Stimulated activated CD4-positive, alpha-beta T cell treated with anti-CD3 and anti-CD28 coated beads, Interleukin-2, amount 100 ng/mL, for 24 hours (primary cell): ENCODE results near the gene RASSF7.
"Not testable (repeated sequence)": the region's sequence is repeated elsewhere in the genome, so short reads cannot be mapped to it uniquely, and the experiment has no call there.

Experiments
- DNase-seq, 2 donors: peaks; one replicate each; pipeline ENCODE4 v3.0.0-alpha.2; 2020

The RASSF7 gene, protein sequence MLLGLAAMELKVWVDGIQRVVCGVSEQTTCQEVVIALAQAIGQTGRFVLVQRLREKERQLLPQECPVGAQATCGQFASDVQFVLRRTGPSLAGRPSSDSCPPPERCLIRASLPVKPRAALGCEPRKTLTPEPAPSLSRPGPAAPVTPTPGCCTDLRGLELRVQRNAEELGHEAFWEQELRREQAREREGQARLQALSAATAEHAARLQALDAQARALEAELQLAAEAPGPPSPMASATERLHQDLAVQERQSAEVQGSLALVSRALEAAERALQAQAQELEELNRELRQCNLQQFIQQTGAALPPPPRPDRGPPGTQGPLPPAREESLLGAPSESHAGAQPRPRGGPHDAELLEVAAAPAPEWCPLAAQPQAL

DNA sequence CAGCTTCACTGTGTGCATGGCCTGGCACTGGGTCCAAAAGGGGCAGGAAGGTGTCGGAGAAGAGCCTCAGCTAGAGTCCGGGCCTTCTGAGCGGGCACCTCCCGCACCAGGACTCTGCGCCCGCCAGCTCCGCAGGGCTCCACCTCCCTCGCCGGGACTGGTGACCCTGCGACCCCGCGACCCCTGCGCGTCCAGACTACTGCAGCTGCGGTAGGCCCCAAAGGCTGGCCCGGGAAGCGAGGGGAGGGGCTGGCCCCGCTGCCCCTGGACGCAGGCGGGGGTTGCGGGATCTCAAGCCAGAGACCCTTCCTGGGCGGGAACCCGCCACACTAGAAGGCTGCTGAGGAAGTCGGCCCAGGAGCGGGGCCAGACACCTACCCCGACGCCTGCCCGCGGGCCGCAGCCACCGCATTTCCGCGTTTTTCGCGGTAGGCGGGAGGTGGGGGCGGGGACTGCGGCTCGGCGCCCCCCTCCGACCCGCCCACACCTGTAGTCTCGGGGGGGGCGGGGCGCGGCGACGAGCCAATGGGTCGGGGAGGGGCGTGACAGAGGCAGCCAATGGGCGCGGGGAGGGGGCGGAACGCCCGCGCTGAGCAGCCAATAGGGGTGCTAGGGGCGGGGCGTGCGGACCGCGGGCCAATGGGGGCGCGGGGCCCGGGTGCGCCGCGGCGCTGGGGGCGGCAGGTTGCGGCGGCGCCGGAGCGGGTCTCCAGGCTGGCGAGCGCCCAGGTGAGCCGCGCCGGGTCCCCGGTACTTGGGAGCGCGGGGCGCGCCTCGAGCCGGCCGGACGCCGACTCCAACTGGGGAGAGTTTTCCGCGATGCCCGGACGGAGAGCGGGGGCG lies at the start of gene RASSF7, which contains the start of gene LMNTD2:
Gene RASSF7, plus strand, starts transcription at position 666 of the 843 bp plus-strand sequence. CDS start 799 bp downstream, outside the sequence.
Gene LMNTD2, minus strand, starts transcription at position 434 of the 843 bp plus-strand sequence. Its CDS starts 22 bp downstream, at position 412.
- peak; percentile 96 to 98 for DNase-seq

DNA sequence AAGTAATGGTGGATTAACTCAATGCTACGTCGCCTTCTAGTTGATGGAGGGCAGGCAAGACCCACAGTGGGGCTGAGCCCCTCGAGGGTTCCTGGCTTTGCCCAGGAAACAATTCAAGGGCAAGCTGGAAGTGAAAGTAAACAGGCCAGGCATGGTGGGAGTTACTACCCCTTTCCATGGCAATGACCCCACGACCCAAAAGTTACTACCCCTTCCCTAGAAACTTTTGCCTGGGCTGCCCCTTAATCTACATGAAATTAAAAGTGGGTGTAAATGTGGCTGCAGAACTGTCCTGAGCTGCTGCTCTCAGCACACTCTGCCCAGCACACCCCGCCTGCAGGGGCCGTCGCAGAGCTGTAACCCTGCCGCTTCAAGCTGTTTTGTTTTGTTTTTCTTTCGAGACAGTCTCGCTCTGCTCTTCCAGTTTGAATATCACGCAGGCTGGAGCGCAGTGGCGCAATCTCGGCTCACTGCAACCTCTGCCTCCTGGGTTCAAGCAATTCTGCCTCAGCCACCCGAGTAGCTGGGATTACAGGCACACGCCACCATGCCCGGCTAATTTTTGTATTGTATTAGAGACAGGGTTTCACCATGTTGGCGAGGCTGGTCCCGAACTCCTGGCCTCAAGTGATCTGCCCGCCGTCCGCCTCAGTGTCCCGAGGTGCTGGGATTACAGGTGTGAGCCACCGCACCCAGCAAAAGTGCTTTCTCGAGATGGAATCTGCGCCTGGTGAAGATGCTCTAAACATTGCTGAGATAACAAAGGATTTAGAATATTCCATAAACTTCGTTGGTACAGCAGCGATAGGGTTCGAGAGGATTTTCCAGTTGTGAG lies 47.8 kb upstream of the RASSF7 start:
- no peak for DNase-seq

DNA sequence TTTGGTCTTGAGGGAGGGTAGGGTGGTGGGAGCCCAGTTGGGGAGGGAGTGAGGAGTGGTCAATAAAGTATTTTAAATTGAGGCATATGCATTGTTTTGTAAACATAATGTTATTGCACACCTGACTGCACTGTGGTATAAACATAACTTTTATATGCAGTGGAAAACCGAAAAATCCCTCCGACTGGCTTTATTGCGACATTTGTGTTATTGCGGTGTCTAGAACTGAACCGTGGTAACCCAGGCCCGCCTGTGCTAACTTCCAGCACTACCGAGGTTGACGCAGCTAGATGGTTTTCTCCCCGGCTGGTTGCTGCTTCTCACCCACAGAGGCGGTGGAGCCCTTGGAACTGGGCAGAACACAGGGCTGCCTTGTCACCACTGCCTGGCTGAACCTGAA lies 46.2 kb upstream of the RASSF7 start:
- DNase-seq: no peak

DNA sequence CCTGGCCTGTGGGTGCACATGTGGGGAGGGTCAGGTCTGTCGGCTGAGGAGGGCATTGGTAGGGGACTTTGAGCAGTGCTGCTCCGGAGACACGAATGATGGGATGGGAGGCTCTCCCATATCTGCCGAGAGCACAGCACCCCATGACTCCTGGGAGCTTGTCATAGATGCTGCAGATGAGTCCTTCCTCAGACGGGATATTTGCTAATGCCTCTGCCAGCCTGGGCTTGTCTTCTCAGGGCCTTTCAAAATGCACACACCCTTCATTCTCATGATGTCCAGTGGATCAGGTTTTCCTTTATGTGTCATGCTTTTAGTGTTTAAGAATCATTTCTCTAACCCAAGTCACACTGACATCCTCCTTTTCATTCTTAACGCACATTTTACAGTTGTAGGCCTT lies 45.6 kb upstream of the RASSF7 start:
- no peak for DNase-seq

DNA sequence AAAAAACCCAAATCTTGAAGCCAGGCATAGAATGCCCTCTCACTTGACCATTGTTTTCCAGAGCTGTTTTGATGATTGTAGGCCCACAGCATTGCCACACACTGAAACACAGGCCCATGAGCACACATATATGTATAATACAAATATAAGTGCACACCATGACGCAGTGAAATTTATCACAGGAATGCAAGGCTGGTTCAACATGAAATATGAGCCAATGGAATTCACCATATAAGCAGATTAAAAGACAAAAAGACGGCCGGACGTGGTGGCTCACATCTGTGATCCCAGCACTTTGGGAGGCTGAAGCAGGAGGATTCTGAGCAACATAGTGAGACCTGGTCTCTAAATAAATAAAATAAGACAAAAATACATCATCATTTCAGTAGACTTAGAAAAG lies 44.4 kb upstream of the RASSF7 start:
- no peak for DNase-seq

DNA sequence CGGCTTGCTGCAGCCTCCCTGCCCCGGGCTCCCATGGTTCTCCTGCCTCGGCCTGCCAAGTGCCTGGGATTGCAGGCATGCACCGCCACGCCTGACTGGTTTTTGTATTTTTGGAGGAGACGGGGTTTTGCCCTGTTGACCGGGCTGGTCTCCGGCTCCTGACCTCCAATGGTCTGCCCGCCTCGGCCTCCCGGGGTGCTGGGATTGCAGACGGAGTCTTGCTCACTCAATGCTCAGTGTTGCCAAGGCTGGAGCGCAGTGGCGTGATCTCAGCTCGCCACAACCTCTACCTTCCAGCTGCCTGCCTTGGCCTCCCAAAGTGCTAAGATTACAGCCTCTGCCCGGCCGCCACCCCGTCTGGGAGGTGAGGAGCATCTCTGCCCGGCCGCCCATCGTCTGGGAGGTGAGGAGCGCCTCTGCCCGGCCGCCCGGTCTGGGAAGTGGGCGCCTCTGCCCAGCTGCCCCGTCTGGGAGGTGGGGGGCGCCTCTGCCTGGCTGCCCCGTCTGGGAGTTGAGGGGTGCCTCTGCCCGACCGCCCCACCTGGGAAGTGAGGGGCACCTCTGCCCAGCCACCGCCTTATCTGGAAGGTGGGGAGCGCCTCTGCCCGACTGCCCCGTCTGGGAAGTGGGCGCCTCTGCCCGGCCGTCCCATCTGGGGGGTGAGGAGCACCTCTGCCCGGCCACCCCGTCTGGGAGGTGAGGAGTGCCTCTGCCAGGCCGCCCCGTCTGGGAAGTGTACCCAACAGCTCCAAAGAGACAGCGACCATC lies 43.7 kb upstream of the RASSF7 start:
- not testable (repeated sequence) for DNase-seq

DNA sequence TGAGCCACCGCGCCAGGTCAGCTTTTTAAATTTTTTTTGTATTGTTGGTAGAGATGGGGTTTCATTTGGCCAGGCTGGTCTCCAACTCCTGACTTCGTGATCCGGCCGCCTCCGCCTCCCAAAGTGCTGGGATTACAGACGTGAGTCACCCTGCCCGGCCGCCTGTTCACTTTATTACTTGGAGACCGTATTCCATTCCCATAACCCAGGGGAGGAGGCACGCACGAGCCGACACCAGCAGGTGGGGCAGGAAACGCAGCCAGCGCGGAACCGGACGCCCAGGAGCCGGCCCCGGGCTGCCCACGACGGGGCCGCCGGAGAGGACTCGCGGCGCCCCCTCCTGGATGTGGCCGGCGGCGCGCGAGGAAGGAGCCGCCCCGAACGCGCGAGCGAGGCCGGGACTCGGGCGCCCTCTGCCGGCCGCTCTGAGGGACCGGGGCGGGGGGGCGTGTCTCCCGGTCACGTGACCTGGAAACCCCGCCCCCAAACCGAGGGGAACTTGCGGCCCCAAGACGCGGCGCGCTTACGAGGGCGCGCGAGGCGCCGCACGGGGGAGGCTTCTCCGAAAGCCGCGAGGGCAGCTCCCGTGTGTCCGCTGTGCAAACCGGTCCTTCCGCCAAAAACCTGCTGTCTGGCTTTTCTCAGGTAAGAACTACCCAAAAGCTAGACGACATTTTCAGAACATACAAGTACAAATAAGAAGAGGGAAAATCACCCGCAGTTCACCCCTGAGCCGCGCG lies 42.1 kb upstream of the RASSF7 start:
- peak; percentile 87 to 88 for DNase-seq

DNA sequence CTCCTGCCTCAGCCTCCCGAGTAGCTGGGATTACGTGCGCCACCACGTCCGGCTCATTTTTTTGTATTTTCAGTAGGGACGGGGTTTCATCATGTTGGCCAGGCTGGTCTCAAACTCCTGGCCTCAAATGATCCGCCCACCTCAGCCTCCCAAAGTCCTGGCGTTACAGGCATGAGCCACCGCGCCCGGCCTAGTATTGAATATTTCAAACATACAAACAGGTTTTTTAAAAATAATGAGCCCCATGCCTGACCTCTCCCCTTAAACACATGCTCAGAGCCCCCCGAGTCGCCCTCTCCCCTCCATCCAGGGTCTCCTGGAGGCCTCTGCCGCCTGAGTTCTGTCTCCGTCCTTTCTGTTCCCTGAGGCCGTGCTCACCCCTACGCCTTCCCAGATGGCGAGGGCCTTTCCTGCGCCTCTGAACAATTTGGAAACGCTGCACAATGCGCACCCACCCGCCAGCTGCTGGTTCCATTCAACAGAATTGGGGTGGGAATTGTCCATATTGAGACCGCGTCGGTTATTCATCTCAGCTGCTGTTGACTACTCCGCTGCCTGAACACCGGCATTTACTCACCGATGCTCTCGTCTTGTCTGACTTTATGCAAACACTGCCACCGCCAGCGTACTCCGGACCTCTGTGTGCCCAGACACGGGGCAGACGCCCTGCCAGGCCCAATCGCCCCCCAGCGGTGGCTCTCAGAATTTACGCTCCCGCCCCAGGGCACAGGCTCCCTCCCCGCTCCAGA lies 40.2 kb upstream of the RASSF7 start:
- DNase-seq: no peak

DNA sequence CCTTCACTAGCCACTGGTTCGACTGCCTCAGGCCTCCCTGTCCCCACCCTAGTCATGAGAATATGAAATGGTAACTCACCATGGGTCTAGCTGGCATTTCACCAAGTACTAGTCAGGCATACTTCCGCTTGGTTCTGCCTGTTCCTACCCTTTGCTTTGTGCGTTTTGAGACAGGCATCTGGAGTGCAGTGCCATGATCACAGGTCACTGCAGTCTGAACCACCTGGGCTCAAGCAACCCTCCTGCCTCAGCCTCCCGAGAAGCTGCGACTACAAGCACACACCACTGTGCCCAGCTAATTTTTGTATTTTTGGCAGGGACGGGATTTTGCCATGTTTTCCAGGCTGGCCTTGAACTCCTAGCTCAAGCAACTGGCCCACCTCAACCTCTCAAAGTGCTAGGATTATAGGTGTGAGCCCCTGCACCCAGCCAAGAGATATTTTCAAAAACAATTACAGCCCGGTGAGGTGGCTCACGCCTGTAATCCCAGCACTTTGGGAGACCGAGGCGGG lies 39.5 kb upstream of the RASSF7 start:
- DNase-seq: no peak

DNA sequence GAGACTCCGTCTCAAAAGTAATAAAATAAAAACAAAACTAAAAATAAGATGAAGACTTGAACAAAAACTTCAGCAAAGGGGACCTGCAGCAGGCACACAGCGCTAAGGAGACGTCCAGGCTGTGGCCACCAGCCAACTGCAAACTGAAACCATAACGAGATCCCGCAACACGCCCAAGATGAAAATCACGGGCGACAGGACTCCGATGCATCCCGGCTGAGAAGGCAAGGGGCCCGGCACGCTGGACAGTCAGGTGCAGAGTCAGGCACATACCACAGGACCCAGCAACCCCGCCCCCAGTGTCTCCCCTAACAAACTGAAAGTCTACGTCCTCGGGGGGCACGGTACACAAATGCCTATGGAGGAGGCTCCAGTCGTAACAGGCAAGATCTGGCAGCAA lies 34.6 kb upstream of the RASSF7 start:
- no peak for DNase-seq

DNA sequence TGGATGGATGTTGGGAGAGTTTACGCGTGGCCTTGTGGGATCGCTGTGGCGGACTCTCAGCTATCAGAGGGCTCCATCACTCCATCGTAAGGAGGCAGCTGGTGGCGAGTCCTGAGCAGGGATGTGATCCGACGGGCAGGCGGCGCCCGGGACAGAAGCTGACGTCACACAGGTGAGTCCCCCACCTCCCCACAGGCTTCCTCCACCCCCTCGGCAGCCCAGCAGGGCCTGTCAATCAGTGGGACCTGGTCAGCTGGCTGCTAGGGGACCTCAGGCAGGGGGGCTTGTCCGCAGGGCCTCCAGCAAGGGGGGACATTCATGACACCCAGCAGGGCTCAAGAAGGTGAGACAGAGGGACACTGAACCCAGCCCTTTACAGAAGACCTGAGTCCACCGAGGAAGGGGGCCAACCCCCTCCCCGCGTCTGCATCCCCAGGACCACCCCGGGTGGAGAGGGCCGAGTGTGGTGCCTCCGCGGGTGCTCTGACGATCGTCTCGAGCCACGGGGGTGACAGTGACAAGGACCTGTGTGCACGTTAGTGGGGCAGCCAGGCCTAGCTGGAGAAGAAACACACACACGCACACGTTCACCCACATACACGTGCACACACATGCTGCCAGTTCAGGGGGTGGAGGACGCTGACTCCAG lies 32.5 kb upstream of the RASSF7 start:
- DNase-seq: no peak

DNA sequence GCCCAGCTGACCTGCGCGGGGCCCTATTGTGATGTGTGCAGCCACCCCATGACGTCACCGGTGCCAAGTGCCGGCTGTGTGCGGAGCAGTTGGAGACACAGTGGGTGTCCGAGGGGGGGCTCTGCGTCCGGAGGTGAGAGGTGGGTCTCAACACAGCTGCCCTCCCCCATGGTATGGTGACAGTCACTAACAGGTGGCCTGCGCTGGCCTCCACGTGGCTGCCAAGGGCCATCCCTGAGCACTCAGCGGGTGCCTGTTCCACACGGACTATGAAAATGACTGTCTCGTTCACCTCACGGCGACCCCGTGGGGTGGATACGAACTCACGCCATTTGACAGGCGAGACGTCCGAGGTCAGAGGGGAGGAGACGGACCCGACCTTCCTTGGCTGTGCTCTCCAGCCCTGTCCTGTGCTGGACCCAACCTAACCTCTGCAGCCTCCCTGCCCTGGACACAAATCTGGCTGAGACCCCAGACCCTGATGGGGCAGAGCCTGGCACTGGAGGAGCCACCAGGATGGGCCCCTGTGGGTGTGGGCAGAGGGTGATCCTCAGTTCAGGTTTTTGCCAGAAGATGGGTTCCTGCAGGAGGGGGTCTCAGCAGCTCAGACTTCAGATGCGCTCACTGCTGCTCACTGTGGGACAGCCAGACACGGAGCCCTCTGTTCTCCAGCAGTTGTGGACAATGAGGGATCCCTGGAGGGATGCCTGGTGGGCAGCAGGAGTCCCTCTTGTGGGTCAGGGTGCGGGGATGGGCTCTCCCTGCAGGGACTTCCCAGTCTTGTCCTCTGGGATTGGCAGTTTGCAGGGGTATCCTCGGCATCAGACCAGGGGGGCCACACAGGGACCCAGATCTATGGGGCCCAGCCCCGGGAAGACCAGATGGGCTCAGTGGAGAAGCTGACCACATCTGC lies 31.7 kb upstream of the RASSF7 start:
- DNase-seq: no peak

DNA sequence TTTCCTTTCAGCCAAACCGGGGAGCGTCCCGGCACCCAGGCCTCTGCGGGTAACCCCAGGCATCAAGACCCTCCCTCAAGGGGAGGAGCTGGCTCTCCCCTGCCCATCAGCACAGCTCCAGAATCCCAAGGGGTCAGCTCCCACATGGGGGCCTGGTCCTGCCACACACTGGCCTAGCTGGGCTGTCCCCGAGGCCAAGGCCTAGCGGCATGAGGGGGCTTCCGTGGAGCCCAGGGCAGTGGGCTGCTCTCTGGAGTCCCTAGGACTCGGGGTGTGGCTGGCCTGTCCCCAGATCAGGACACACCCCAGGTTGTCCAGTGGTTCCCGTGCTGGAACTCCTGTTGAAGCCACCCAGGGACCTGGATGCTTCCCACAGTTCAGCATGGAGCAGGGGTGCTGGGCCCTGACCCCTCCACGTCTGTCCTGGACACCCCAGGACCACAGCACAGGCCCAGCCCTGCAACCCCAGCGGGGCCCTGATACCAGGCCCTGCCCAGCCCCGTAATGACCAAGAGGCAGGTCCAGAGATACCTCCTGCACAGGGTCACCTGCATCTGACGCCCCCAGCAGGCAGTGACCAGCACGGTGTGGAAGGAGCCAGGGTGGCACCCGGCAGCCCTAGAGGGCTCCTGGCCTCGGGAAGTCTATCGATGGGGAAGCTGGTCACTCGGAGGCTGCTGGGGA lies 30.9 kb upstream of the RASSF7 start:
- DNase-seq: no peak

DNA sequence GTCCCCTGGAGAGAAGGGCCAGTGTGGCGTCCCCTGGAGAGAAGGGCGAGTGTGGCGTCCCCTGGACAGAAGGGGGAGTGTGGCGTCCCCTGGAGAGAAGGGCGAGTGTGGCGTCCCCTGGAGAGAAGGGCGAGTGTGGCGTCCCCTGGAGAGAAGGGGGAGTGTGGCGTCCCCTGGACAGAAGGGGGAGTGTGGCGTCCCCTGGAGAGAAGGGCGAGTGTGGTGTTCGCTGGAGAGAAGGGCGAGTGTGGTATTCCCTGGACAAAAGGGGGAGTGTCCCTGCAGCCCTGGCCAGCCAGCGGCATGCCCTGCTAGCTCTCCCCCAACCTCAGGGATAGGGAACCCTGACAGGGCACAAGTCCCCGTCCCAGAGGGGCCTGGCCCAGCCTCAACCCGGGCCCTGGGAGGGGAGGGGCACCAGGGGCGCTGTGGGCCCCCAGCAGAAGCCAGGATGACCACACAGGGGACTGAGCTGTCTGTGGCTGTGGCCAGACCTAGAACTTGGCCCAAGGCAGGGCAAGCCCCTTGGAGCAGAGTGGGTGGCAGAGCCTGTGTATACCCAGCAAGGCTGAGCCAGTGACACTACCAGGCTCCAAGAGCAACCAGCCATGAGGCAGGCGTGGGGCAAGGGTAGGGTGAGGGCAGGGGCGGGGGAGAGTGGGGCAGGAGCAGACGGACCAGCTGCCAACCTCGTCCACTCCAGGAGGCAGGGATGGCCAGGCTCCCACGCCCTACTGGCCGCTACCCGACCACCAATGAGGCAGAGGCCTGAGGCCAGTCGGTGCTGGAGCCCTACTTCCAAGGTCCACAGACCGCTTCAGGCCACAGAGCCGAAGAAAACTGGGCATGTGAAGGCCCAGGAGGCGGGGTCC lies 29.6 kb upstream of the RASSF7 start:
- no peak for DNase-seq

DNA sequence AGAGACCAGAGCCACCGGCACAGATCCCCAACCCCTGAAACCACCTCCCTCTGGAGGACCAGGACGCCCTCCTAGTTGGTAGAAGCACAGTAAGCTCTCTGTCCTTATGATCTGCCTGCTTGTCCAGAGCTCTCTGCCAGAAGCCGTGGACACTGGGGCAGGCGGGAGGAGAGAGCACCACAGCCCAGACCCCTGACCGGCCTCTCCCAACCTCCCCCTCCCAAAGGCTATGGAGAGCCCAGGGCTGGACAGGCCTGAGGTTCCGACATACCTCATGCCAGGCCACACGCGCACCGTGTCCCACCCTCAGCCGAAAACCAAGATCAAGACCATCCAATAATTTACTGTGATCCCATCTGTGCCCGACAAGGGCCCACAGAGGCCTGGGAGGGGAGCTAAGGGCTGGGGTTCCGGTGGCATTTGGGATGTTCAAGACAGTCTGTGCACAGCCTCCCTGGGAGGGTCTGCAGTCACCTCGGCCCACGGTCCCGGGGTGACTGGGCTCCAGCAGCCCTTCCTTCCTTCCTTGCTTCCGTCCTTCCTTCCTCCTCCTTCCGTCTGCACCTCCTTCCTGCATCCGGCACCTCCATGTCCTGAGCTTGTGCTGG lies 28.7 kb upstream of the RASSF7 start:
- DNase-seq: no peak

DNA sequence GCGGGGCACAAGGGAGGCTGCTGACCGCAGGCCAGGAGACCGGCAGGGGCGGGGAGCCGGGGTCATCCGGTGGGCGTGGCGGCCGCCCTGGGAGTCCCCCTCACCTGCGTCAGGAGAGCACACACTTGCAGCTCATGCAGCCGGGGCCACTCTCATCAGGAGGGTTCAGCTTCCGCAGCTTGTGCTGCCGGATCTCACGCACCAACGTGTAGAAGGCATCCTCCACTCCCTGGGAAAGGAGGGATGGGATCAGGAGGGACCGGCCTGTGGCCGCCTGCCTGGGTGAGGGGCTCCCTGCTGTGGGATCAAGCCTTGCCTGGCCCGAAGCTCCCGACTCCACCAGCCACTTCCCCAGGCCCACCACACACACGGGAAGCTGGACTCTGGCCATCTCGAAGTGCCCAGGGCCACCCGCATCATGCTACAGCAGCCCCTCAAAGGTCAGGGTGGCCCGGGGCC lies 28.2 kb upstream of the RASSF7 start:
- DNase-seq: no peak
